ENCODE results near the gene ASL. TPM values are rescaled to one million over a fixed set of nuclear protein-coding genes. Genes with fewer than 3 reads are reported as not detected.
"Not testable (repeated sequence)": the region's sequence is repeated elsewhere in the genome, so short reads cannot be mapped to it uniquely, and the experiment has no call there.

ASL gene
- total RNA-seq, 1 experiment from 2014 or later: 46.9 TPM

DNA sequence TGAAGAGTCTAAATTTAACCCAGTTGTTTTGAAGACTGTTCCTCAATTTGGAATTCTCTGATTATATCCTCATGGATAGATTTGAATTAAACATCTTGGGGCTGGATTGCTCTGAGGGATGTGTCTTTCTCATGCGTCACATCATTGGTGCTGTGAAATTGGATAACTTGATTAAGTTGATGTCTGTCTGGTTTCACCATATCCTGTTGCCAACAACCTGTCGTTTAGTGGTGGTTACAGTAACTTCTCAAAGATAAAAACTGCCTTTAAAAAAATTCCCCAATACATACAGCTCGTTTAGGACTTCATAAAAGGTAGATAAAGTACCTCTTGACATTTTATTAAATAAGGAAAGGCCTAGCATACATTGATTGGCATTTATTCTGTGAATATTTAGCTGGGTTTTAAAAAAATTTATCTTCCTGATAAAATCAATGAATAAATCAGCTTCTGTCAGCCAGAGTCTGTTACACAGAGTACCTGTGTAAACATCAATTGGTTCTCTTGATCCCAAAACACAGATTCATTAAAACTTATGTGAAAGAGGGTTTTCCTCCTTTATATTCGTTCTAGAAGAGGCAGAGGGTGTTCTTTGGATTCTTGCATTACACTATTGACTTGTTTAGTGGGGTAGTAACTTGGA lies 49.6 kb downstream of the ASL start:
- H3K79me2 ChIP-seq (ENCODE audit: insufficient read depth, low read length): peaks cover 93% of the 10 kb centered on the region
- H3K9ac ChIP-seq (ENCODE audit: low read length): no peak overlapping the region
- peaks cover 9% of the 10 kb centered on the region; the same call in 1 of the 2 replicates for H4K20me1 ChIP-seq (ENCODE audit: insufficient read depth)
- no peaks in the 10 kb centered on the region for H3K9me2 ChIP-seq (ENCODE audit: insufficient read depth)
- H2AFZ ChIP-seq (ENCODE audit: low read depth, low read length, poor library complexity, severe bottlenecking): no peak overlapping the region
- no peaks in the 10 kb centered on the region for H3K4me1 ChIP-seq (ENCODE audit: control insufficient read depth in 1 of 2, insufficient read depth in 2 of 2, low read length in 2 of 2)
- ChIA-PET RAD21 (ENCODE audit: low non-redundant PET in 1 of 2, low total read pairs in 2 of 2, uncharacterized antibody in 2 of 2, unreplicated experiment in 2 of 2) (no interaction called here), CTCF (no interaction called here), POLR2A (no interaction called here)
- no peaks in the 10 kb centered on the region for H3K9me3 ChIP-seq (ENCODE audit: control insufficient read depth in 1 of 2, insufficient read depth in 1 of 2, low read depth in 1 of 2, low read length in 2 of 2)
- H3K4me3 ChIP-seq (replicated peaks in 1 of 2; ENCODE audit: low read depth in 1 of 2, low read length in 2 of 2): no peak overlapping the region
- H3K27me3 ChIP-seq (ENCODE audit: insufficient read depth, low read length): no peaks in the 10 kb centered on the region
- no TSS peak for BruUV-seq (replicated peaks)
- peaks cover 0 to 2% of the 10 kb centered on the region in 2 experiments; a peak in 1 of 4 replicates for H3K36me3 ChIP-seq (ENCODE audit: control insufficient read depth in 1 of 2, insufficient read depth in 2 of 2, low read length in 2 of 2)
- ATAC-seq: no peak
- DNase-seq (ENCODE audit: low read depth, low spot score): no peak
- intact Hi-C loops (cut with micrococcal nuclease): no loop called here
- no peak overlapping the region for H3K27ac ChIP-seq (ENCODE audit: low read depth, low read length)
- H3K4me2 ChIP-seq (ENCODE audit: low read length): no peak overlapping the region
- TF ChIP-seq EZH2 (IDR thresholded peaks at IDR 0.05) (no peak), RAD21 (IDR thresholded peaks at IDR 0.05; ENCODE audit: low read depth) (no peak), POLR2AphosphoS5 (IDR thresholded peaks at IDR 0.05; ENCODE audit: low read depth, low read length) (no peak), TCF7L2 (IDR thresholded peaks at IDR 0.05; ENCODE audit: borderline replicate concordance, extremely low read depth, insufficient read depth, insufficient read length) (no peak), EZH2phosphoT487 (IDR thresholded peaks at IDR 0.05; ENCODE audit: borderline replicate concordance) (no peak), JUND (IDR thresholded peaks at IDR 0.05) (no peak), CEBPB (IDR thresholded peaks at IDR 0.05; ENCODE audit: low read depth) (no peak), SIN3A (IDR thresholded peaks at IDR 0.05; ENCODE audit: low read depth) (no peak), ZFX (IDR thresholded peaks at IDR 0.05) (no peak), SP1 (IDR thresholded peaks at IDR 0.05; ENCODE audit: low read depth) (no peak), YY1 (IDR thresholded peaks at IDR 0.05; ENCODE audit: extremely low read depth, insufficient replicate concordance, low read depth, low read length) (no peak), EGR1 (IDR thresholded peaks at IDR 0.05; ENCODE audit: low read depth) (no peak), ZNF274 (IDR thresholded peaks at IDR 0.05; ENCODE audit: low read depth, low read length) (no peak), CBX3 (IDR thresholded peaks at IDR 0.05; ENCODE audit: low read depth) (no peak), FOSL1 (IDR thresholded peaks at IDR 0.05; ENCODE audit: low read depth) (no peak)
- TF ChIP-seq, protein P1, sequence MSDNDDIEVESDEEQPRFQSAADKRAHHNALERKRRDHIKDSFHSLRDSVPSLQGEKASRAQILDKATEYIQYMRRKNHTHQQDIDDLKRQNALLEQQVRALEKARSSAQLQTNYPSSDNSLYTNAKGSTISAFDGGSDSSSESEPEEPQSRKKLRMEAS (IDR thresholded peaks at IDR 0.05): no peak
- TF ChIP-seq, protein P2, sequence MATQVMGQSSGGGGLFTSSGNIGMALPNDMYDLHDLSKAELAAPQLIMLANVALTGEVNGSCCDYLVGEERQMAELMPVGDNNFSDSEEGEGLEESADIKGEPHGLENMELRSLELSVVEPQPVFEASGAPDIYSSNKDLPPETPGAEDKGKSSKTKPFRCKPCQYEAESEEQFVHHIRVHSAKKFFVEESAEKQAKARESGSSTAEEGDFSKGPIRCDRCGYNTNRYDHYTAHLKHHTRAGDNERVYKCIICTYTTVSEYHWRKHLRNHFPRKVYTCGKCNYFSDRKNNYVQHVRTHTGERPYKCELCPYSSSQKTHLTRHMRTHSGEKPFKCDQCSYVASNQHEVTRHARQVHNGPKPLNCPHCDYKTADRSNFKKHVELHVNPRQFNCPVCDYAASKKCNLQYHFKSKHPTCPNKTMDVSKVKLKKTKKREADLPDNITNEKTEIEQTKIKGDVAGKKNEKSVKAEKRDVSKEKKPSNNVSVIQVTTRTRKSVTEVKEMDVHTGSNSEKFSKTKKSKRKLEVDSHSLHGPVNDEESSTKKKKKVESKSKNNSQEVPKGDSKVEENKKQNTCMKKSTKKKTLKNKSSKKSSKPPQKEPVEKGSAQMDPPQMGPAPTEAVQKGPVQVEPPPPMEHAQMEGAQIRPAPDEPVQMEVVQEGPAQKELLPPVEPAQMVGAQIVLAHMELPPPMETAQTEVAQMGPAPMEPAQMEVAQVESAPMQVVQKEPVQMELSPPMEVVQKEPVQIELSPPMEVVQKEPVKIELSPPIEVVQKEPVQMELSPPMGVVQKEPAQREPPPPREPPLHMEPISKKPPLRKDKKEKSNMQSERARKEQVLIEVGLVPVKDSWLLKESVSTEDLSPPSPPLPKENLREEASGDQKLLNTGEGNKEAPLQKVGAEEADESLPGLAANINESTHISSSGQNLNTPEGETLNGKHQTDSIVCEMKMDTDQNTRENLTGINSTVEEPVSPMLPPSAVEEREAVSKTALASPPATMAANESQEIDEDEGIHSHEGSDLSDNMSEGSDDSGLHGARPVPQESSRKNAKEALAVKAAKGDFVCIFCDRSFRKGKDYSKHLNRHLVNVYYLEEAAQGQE (IDR thresholded peaks at IDR 0.05; ENCODE audit: low read depth): no peak

DNA sequence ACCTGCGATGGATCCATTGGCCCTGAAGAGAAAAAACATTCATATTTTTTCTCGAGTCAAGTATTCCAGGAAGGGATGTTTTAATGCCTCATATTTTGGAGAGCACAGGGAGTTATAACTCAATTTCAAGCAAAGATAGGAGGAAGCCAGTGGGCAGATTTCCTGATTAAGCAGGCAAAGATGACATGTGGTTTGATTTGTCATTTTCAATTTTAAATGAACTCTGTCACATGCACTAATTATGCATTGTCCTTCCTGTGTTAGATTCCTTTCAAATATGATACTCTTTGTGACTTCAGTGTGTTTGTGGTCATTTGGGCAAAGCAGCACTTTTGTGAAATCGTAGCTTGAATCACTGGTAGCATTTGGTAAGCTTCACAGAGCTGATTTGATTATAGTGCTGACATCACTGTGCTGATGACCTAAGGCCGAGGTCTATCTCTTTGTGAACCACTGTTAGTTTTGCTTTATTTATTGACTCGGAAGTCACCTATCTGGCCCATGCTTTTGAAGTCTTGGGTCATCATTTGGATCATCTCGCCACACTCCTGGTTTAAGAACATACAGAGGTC lies 50.2 kb downstream of the ASL start:
- CTCF ChIA-PET; H3K36me3 ChIP-seq (ENCODE audit: control insufficient read depth in 1 of 2, insufficient read depth in 2 of 2, low read length in 2 of 2); RAD21 ChIA-PET (ENCODE audit: low non-redundant PET in 1 of 2, low total read pairs in 2 of 2, uncharacterized antibody in 2 of 2, unreplicated experiment in 2 of 2); ATAC-seq; H3K9me3 ChIP-seq (ENCODE audit: control insufficient read depth in 1 of 2, insufficient read depth in 1 of 2, low read depth in 1 of 2, low read length in 2 of 2); H3K9ac ChIP-seq (ENCODE audit: low read length); BruUV-seq (replicated peaks); H3K4me3 ChIP-seq (replicated peaks in 1 of 2; ENCODE audit: low read depth in 1 of 2, low read length in 2 of 2); DNase-seq (ENCODE audit: low read depth, low spot score); H3K27ac ChIP-seq (ENCODE audit: low read depth, low read length); H3K4me1 ChIP-seq (ENCODE audit: control insufficient read depth in 1 of 2, insufficient read depth in 2 of 2, low read length in 2 of 2); intact Hi-C loops (cut with micrococcal nuclease); H3K4me2 ChIP-seq (ENCODE audit: low read length); H4K20me1 ChIP-seq (ENCODE audit: insufficient read depth); H3K9me2 ChIP-seq (ENCODE audit: insufficient read depth); POLR2A ChIA-PET; H2AFZ ChIP-seq (ENCODE audit: low read depth, low read length, poor library complexity, severe bottlenecking); H3K27me3 ChIP-seq (ENCODE audit: insufficient read depth, low read length): not testable (repeated sequence)
- H3K79me2 ChIP-seq (ENCODE audit: insufficient read depth, low read length): peaks cover 94% of the 10 kb centered on the region
